Inferior parietal cortex (tissue), 1 donor: ENCODE measurements around the gene PCYOX1L.
A peak's percentile ranks its signal among the peaks of the same experiment; 100 is the strongest.

Experiments used
- DNase-seq: peaks from one replicate; pipeline ENCODE4 v3.0.0-alpha.2; 2016; ENCODE audit errors: extremely low spot score

The PCYOX1L gene

GRCh38 chr5:149338364-149338763 is 19.5 kb upstream of the PCYOX1L start:
- DNase-seq: no peak

DNA sequence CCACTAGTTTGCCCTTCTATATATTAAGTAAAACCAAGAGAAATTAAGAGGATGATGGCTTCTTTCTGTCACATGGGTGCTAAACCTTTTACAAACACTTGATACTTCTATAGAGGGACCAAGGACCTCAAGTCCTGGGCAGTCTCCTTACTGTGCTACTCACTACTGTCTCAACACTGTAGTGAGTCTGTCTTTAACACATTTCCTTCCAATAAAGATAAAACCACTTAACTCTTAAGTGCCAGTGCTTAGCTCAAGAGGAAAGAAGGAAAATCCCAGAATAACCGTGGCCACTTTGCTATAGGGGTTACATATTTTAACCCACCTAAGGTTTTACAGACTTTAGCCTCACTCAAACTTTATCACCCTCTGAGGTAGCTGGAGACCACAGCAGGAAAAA is 16.9 kb upstream of the PCYOX1L start:
- no peak for DNase-seq

GRCh38 chr5:149341876-149342275 is 16.0 kb upstream of the PCYOX1L start:
- no peak for DNase-seq

DNA sequence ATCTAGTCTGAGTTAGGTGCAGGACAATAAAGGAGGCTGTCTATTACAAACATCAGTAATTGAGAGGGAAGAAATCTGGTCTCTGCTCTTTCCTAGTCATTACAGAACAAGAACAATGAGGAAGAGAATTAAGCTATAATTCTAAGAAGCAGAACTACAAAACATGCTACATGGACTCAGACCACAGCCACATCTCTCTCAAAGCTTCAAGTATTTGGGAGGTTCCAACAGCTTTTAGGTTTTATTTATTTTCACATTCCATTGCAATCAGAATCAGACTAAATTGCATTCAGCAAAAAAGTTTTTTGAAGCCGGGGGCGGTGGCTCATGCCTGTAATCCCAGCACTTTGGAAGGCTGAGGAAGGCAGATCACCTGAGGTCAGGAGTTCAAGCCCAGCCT is 13.7 kb upstream of the PCYOX1L start:
- no peak for DNase-seq

GRCh38 chr5:149345147-149345891 is 12.5 kb upstream of the PCYOX1L start, which contains the start of gene GRPEL2:
Gene GRPEL2, plus strand, starts transcription at chr5:149345499. Its CDS starts 41 bp downstream, at chr5:149345540.
- DNase-seq: peak; percentile 98

DNA sequence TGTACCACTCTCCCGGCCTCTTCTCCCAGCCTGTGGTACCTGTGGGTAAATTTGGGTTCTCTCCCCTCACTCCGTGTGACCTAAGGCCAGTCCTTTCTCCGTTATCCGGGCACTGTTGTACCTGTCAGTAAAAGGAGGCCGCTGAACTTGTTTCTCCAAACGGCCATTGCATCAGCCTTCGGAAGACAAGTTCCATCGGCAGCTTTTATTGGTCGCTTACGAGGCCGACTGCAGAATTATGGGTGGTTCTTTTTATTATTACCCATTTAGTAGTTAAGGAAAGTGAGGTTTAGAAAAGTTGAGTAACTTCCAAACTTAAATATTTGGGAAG is 12.0 kb upstream of the PCYOX1L start:
- peak; percentile 9 for DNase-seq

DNA sequence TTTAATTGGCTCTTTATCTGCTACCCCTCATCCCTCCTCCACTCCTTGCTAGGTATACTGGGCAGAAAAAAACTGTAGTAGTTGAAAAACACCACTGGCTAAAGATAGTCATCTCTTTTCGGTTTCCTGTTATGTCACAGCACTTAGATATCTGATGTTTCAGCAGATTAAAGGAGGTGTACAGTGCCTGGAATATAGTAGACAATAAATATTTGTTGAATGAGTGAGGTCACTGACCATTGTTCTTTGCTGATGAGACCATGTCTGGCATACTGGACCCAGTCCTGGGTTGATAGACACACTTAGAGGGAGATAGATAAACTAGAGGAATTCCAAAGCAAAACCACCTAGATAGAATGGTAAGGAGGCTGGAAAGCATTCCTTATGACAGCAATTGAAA is 9.3 kb upstream of the PCYOX1L start:
- no peak for DNase-seq

DNA sequence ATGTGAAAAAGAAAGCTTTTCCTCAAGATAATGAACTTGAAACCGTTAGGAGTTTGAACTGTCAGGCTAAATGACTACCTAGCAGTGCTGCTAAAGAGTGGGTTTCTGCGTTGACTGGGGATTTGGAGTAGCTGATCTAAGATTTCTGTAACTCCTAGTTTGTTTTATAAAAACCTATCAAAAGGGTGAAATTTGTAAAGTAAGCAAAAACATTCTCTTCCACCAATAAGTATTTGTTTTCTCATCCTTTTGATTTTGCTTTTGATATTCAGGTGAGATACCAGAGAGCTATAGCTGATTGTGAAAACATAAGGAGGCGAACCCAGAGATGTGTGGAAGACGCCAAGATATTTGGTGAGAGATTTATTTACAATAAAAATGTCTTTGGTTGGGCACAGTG is 8.5 kb upstream of the PCYOX1L start:
- DNase-seq: no peak

DNA sequence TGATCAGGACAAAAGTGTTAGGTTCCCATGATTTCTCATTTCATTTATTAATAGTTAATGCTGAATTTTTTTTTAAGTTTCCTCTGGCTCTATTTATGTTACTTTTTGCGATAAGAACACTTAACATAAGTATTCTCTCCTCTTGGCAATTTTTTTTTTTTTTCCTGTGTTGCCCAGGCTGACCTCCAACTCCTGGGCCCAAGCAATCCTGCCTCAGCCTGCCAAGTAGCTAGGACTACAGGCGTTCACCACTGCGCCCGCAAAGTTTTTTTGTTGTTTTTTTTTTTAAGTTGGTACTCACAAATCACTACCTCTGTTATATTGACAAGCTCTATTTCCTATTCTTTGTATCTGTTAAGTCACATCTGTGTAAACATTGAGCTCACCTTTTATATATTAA is 5.7 kb upstream of the PCYOX1L start:
- no peak for DNase-seq

- no peak for DNase-seq
Measured at GRCh38 chr5:149353911-149354310, 3.9 kb upstream of the PCYOX1L start.

- no peak for DNase-seq
Measured at GRCh38 chr5:149355688-149356087, 2.2 kb upstream of the PCYOX1L start.

DNA sequence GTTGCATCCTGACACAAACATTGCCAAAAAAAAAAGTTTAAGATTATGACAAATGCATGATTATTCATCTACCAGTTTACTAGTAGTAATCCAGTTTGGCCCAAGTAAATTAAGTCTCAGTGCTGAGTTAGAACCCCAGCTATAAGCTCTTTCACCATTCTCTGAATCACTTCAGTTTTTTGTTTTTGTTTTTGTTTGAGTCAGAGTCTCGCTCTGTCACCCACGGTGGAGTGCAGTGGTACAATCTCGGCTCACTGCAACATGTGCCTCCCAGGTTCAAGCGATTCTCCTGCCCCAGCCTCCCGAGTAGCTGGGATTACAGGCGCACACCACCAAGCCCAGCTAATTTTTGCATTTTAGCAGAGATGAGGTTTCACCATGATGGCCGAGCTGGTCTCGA is 1.5 kb upstream of the PCYOX1L start:
- DNase-seq: no peak

- peak; percentile 36 for DNase-seq
Measured at GRCh38 chr5:149358294-149358651, 427 bp downstream of the PCYOX1L start.

DNA sequence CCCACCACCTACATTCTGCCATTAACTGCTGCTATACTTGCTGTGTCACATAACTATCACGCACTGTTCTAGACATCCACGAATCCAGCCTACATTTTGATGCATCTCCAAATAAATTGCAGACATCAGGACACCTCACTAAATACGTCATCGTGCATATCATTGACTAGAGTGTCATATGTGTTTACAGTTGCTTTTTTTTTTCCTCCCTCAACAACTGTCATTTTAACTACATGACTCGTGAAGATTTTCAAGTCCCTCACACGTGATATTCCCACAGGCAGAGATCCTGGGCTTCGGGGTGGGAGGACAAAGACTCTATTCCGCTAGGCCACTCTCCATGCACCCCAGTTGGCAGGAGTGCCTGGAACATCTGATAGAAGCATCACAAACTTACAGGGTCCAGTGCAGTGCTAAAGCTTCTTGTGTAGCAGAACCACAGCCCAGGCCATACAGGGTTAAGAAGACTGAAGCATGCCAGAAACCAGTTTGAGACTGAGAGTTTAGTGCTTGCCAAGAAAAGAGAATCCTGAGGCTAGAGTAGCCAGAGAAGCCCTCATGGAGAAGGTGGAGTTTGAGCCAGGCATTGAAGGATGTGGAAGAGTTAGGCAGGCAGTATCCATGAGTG is 1.1 kb downstream of the PCYOX1L start:
- DNase-seq: peak; percentile 31

DNA sequence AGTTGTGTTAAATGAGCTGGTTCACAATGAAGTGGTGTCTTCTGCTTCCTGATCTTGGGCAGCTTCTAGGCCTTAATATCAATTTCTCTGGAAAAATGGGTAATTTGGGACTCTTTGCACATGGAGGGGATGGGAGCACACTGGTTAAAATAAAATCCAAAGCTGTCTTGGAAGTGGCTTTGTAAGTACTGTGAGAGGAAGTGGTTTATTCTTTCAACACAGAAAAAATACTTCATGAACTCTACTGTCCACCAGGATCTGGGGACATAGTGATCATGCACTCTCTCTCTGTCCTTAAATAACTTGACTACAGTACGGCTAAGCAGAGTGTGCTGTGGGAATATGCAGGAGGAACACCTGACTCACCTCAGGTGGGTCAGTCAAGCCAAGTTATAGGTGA is 2.4 kb downstream of the PCYOX1L start:
- no peak for DNase-seq

GRCh38 chr5:149362541-149362940 is 4.7 kb downstream of the PCYOX1L start:
- no peak for DNase-seq

DNA sequence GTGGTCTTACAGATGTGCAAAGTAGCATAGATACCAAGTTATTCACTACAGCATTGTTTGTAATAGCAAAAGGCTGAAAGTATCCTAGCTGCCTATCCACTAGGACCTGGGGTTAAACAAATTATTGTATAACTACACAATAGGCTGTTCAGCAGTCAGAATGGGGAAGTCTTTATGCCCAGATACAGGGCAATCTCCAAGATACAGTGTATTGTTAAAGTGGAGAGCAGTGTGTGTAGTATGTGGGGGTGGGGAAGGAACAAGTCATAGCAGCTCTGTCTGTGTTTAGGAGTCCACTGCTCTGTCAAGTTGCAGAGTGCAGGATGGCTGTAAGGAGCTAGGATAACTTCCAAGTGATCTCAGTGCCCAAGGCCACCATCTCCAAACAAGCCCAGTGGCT is 5.5 kb downstream of the PCYOX1L start:
- DNase-seq: no peak

GRCh38 chr5:149363936-149364335 is 6.1 kb downstream of the PCYOX1L start:
- no peak for DNase-seq

DNA sequence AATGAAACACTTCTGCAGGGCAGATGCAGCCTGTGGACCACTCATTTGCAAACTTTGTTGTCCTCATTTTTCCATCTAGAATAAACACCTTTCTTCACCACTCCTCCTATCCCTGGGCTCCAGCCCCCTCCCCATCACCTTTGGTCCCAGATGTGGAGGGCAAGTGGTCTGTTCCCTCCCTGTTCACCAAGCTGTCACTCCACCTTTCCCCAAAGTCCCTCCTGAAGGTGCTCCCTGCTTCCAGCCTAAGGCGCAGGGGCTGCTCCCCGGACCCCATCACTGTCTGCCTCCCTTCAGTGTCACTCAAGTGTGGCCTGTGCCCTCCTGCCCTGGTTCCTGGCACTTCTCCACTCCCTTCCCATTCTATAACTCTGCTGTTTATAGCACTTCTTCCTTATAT is 6.9 kb downstream of the PCYOX1L start:
- DNase-seq: no peak

GRCh38 chr5:149365418-149365817 is 7.6 kb downstream of the PCYOX1L start:
- DNase-seq: no peak

DNA sequence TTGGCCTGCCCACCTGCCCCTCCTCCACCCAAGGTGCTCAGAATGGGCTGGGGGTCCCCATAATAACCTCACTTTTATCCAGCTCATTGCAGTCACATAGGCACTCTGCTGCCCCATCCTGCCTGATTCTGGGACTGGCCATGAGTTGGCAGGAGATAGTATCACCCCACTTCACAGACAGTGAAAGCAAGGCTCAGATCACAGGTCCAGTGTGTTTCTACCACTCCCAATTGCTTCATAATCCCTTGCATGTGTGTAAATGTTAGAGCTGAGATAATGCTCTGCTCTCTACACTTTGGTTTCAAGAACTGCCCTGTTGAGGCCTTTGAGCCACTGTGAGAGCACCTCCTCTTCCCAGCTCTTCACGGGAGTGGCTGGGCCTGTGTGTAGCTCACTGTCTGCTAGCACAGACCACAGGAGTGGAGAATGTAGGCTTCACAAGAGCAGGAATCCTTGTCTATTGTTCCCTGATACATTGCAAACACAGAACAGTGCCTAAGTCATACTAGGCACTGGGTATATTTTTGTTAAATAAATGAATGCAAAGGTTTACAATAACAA is 8.4 kb downstream of the PCYOX1L start:
- DNase-seq: no peak

DNA sequence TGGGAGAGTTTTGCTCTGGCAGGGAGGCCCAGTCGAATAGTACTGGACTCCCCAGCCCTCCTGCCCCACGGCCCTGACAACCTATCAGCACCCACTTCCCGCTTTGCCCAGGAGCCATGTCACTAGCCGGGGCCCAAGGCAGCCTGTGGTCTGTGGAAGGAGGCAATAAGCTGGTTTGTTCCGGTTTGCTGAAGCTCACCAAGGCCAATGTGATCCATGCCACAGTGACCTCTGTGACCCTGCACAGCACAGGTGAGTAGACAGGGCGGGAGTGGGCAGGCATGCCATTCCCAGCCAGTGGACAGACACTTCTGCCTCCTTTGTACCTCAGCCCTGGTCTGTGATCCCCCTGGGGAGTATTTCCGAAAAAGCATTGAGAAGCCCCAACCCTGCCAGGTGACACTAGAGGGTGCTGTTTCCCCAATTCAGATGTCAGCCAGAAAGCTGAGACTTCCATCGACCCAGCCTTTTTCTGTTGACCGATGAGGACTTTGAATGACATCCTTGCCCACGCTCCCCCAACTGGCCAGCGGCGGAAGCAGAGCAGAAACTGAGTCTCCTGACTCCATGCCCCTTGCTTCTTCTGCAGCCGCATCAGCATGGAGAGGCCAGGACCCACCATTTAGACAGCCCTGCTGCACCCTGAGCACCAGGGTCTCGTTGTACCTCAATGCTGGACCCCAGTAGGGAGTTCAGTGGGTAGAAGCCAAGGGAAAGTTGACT is 9.6 kb downstream of the PCYOX1L start:
- DNase-seq: peak; percentile 65
